MM.1S (cell line): Measurements from ENCODE around the gene OR8B4.
A peak's percentile ranks its signal among the peaks of the same experiment; 100 is the strongest.
"Not testable (repeated sequence)": the region's sequence is repeated elsewhere in the genome, so short reads cannot be mapped to it uniquely, and the experiment has no call there.

Source experiments
- DNase-seq: peaks from one replicate; pipeline ENCODE4 v3.0.0-alpha.2; 2015
- H2AFZ ChIP-seq: fragments of 300-600 bp; sonication (generic); 2 replicates; pipeline ENCODE4 v1.6.0; 2016; ENCODE audit warnings: antibody characterized with exemption, low read length
- H3F3A ChIP-seq: fragments of 300-600 bp; sonication (generic); 2 replicates; pipeline ENCODE4 v1.6.1; 2016; ENCODE audit warnings: mild to moderate bottlenecking, antibody characterized with exemption, low read length, moderate library complexity, mixed read lengths; ENCODE audit not compliant: insufficient read depth
- H3K27ac ChIP-seq: fragments of 300-600 bp; sonication (generic); 2 replicates; pipeline ENCODE4 v1.5.1; 2016; ENCODE audit warnings: mild to moderate bottlenecking, low read length
- H3K27me3 ChIP-seq: fragments of 300-600 bp; sonication (generic); replicated peaks from 2 replicates; pipeline ENCODE4 v1.6.0; 2016; ENCODE audit warnings: low read length; ENCODE audit not compliant: insufficient read depth
- H3K36me3 ChIP-seq: fragments of 300-600 bp; sonication (generic); replicated peaks from 2 replicates; pipeline ENCODE4 v1.6.1; 2016; ENCODE audit warnings: mild to moderate bottlenecking, low read length, mixed read lengths; ENCODE audit not compliant: insufficient read depth
- H3K4me1 ChIP-seq: fragments of 300-600 bp; sonication (generic); 2 replicates; pipeline ENCODE4 v1.6.1; 2016; ENCODE audit warnings: low read length, mixed read lengths
- H3K4me2 ChIP-seq: fragments of 300-600 bp; sonication (generic); 2 replicates; pipeline ENCODE4 v1.6.0; 2016; ENCODE audit warnings: low read depth, low read length
- H3K4me3 ChIP-seq: fragments of 300-600 bp; sonication (generic); 2 replicates; pipeline ENCODE4 v1.5.1; 2016; ENCODE audit warnings: low read length, mixed read lengths
- H3K79me2 ChIP-seq: fragments of 300-600 bp; sonication (generic); 2 replicates; pipeline ENCODE4 v1.6.1; 2016; ENCODE audit warnings: mixed run types, low read length, mixed read lengths
- H3K9ac ChIP-seq: fragments of 300-600 bp; sonication (generic); 2 replicates; pipeline ENCODE4 v1.6.1; 2016; ENCODE audit warnings: low read length, mixed read lengths
- H3K9me2 ChIP-seq: fragments of 300-600 bp; sonication (generic); replicated peaks from 2 replicates; pipeline ENCODE4 v1.6.1; 2016; ENCODE audit warnings: mild to moderate bottlenecking, low read length, mixed read lengths; ENCODE audit not compliant: insufficient read depth
- H3K9me3 ChIP-seq: fragments of 300-600 bp; sonication (generic); replicated peaks from 2 replicates; pipeline ENCODE4 v1.6.1; 2016; ENCODE audit warnings: mild to moderate bottlenecking, low read length, mixed read lengths; ENCODE audit not compliant: insufficient read depth
- H4K20me1 ChIP-seq: fragments of 300-600 bp; sonication (generic); 2 replicates; pipeline ENCODE4 v1.6.1; 2016; ENCODE audit warnings: mild to moderate bottlenecking, low read length, moderate library complexity, mixed read lengths; ENCODE audit not compliant: insufficient read depth
- CTCF ChIP-seq: fragments of 300-600 bp; sonication (generic); IDR thresholded peaks from 2 replicates; pipeline ENCODE4 v1.5.1; 2016; ENCODE audit warnings: antibody characterized with exemption, low read length, mixed read lengths
- EZH2 ChIP-seq: fragments of 300-600 bp; sonication (generic); optimal IDR thresholded peaks from 2 replicates; pipeline ENCODE3; 2017; ENCODE audit warnings: low read depth, mild to moderate bottlenecking, antibody characterized with exemption, low read length, mixed read lengths
- EZH2phosphoT487 ChIP-seq: fragments of 300-600 bp; sonication (generic); IDR thresholded peaks from 2 replicates; pipeline ENCODE4 v1.6.1; 2018; ENCODE audit warnings: antibody characterized with exemption, low read length

OR8B4 gene

DNA sequence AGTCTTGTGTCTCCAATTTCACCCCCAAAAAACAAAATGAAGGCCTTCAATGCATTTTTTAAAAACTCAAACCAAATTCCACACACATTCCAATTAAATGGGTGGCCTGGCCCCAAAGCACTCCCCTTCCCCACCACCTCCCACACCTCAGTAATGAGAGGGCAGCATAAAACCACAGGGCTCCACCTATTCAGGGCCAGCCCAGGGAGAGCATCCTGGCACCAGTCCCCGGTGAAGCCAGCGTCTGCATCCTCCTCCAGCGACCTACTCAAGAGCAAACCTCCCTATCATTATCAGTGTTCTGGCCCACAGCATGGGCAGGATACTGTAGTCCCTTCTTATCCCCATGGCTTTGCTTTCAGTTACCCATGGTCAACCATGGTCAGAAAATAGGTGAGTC, 38.7 kb upstream of the OR8B4 start:
- Histone ChIP-seq H3K4me3 (no peak overlapping the region), H3K27ac (no peak overlapping the region), H3K79me2 (no peaks in the 10 kb centered on the region), H3K9me3 (no peaks in the 10 kb centered on the region), H3K9ac (no peak overlapping the region), H3K4me1 (no peaks in the 10 kb centered on the region), H3F3A (no peaks in the 10 kb centered on the region), H4K20me1 (no peaks in the 10 kb centered on the region), H3K9me2 (no peaks in the 10 kb centered on the region), H2AFZ (no peak overlapping the region), H3K36me3 (no peaks in the 10 kb centered on the region), H3K4me2 (no peak overlapping the region), H3K27me3 (no peaks in the 10 kb centered on the region)
- TF ChIP-seq EZH2phosphoT487, result no peak
- TF ChIP-seq CTCF, result no peak
- TF ChIP-seq EZH2, result no peak
- DNase-seq, result no peak

- no peaks in the 10 kb centered on the region for H3K36me3 ChIP-seq
- no peaks in the 10 kb centered on the region for H3K27me3 ChIP-seq
- no peaks in the 10 kb centered on the region for H3F3A ChIP-seq
- no peak overlapping the region for H3K4me3 ChIP-seq
- H3K27ac ChIP-seq, result no peak overlapping the region
- no peaks in the 10 kb centered on the region for H3K4me1 ChIP-seq
- H3K4me2 ChIP-seq, result no peak overlapping the region
- H4K20me1 ChIP-seq, result no peaks in the 10 kb centered on the region
- no peaks in the 10 kb centered on the region for H3K9me3 ChIP-seq
- H3K9ac ChIP-seq, result no peak overlapping the region
- no peak overlapping the region for H2AFZ ChIP-seq
- no peak for TF ChIP-seq CTCF
- no peak for TF ChIP-seq EZH2phosphoT487
- TF ChIP-seq EZH2, result no peak
- H3K9me2 ChIP-seq, result no peaks in the 10 kb centered on the region
- DNase-seq, result no peak
- H3K79me2 ChIP-seq, result no peaks in the 10 kb centered on the region
These were observed 35.8 kb upstream of the OR8B4 start for GRCh38 chr11:124460459-124460858.

- H3K4me1 ChIP-seq, H3K9me2 ChIP-seq, H3K4me2 ChIP-seq, H3K36me3 ChIP-seq, H3K79me2 ChIP-seq, H3K4me3 ChIP-seq, H3K9ac ChIP-seq, H3K27me3 ChIP-seq, DNase-seq, H3K27ac ChIP-seq, H3K9me3 ChIP-seq, H3F3A ChIP-seq, H2AFZ ChIP-seq, H4K20me1 ChIP-seq: not testable (repeated sequence)
These were observed 34.7 kb upstream of the OR8B4 start for GRCh38 chr11:124459379-124459778.

- Histone ChIP-seq H3K4me2 (no peak overlapping the region), H3K4me1 (0 out of 2 replicates have a peak, but pooled peaks cover 6% of the 10 kb centered on the region), H3K9ac (no peak overlapping the region), H3K9me2 (no peaks in the 10 kb centered on the region), H3K27me3 (no peaks in the 10 kb centered on the region), H3K4me3 (no peak overlapping the region), H2AFZ (no peak overlapping the region), H3K27ac (no peak overlapping the region), H4K20me1 (no peaks in the 10 kb centered on the region), H3K36me3 (no peaks in the 10 kb centered on the region), H3K9me3 (no peaks in the 10 kb centered on the region), H3K79me2 (no peaks in the 10 kb centered on the region), H3F3A (no peaks in the 10 kb centered on the region)
- TF ChIP-seq CTCF, result no peak
- no peak for TF ChIP-seq EZH2phosphoT487
- no peak for TF ChIP-seq EZH2
- DNase-seq, result peak; percentile 20
These were observed 29.9 kb upstream of the OR8B4 start for GRCh38 chr11:124454552-124454951.
